GM10248 (cell line): Measurements from ENCODE around the gene FZD7.

Experiments used
- CTCF ChIA-PET: fragments of 300-600 bp; sonication (Branson Sonifier 250); formaldehyde crosslinking; extraction: SDS; loops from one replicate; lab custom pipeline; 2021; ENCODE audit warnings: antibody characterized with exemption; lab: Yijun Ruan, JAX
- POLR2A ChIA-PET: fragments of 350-650 bp; sonication (Branson Sonifier 250); formaldehyde crosslinking; extraction: SDS; loops from one replicate; lab custom pipeline; 2020; ENCODE audit warnings: antibody characterized with exemption; lab: Yijun Ruan, JAX
- DNase-seq: peaks from one replicate; pipeline ENCODE4 v3.0.0; 2012; ENCODE audit errors: extremely low spot score
- TF ChIP-seq, protein P1 (sequence below): IDR thresholded peaks from 2 replicates; pipeline ENCODE4 v1.5.1; 2012; ENCODE audit warnings: mild to moderate bottlenecking, low read depth; ENCODE audit errors: extremely low read depth, missing control alignments, control extremely low read depth

Gene FZD7

GRCh38 chr2:202065876-202066275 lies 32.2 kb downstream of the FZD7 start:
- TF ChIP-seq, protein P1, sequence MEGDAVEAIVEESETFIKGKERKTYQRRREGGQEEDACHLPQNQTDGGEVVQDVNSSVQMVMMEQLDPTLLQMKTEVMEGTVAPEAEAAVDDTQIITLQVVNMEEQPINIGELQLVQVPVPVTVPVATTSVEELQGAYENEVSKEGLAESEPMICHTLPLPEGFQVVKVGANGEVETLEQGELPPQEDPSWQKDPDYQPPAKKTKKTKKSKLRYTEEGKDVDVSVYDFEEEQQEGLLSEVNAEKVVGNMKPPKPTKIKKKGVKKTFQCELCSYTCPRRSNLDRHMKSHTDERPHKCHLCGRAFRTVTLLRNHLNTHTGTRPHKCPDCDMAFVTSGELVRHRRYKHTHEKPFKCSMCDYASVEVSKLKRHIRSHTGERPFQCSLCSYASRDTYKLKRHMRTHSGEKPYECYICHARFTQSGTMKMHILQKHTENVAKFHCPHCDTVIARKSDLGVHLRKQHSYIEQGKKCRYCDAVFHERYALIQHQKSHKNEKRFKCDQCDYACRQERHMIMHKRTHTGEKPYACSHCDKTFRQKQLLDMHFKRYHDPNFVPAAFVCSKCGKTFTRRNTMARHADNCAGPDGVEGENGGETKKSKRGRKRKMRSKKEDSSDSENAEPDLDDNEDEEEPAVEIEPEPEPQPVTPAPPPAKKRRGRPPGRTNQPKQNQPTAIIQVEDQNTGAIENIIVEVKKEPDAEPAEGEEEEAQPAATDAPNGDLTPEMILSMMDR, result no peak
- DNase-seq, result no peak
- ChIA-PET CTCF (interaction anchor here (1.5 to 1.9 kb wide), 3 partner anchors 9 to 37 kb away, joined by 3 to 5 read pairs (median 4); no protein-coding TSS in a partner anchor), POLR2A (no interaction called here)

GRCh38 chr2:202066875-202067274 lies 33.2 kb downstream of the FZD7 start:
- DNase-seq, result no peak

GRCh38 chr2:202067589-202067988 lies 33.9 kb downstream of the FZD7 start:
- TF ChIP-seq, protein P1, result no peak
- ChIA-PET CTCF (interaction anchor here (0.9 to 1.1 kb wide), 2 partner anchors 9 to 10 kb away, joined by 3 read pairs; no protein-coding TSS in a partner anchor), POLR2A (no interaction called here)

More at GRCh38 chr2:202066875-202067274, 33.2 kb downstream of the FZD7 start:
- POLR2A ChIA-PET, result no interaction called here
- CTCF ChIA-PET, result interaction anchor here (1.1 to 1.5 kb wide), 2 partner anchors 9 to 28 kb away, joined by 3 read pairs; no protein-coding TSS in a partner anchor
- TF ChIP-seq, protein P1, result no peak

DNA sequence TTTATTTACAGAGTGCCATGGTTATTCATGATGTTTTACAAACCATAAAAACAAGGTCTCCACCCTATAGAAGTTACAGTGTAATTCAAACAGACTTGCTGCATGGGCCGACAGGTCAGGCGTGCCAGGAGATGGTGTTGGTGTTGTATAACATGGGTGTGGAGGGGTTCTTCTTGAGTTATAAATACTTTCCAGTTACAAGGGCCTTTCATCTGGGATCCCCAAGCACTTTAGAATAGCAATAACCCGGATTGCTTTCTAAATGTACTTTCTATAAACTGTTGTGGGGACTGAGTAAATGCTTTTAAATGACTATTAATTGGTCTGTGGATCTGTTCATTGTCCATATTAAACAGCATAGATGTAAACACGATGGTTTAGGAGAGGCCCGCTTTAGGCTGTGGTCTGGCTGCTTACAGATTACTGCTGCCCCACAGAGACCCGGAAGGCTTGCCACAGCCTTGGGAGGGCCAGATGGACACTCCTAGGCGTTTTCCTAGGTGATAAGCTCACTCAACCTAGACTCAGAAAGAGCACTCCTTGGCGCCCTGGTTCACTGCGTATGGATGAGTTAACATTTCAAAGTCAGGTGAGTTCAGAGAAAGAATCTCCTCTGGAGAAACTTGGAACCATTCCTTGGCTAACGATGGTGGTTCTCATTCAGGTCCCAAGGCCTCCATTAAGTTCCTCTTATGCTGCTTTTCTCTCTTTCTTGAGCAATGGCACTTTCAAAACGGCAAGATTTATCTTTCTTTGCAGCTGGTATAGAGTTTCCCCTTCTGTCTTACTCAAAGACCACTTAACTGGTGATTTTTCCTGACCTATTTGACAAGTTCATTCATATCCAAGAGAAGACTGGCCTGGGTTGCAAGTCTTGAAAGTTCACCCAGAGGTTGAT lies 35.8 kb downstream of the FZD7 start:
- DNase-seq, result no peak
- TF ChIP-seq, protein P1, result no peak
- ChIA-PET POLR2A (no interaction called here), CTCF (no interaction called here)

More at GRCh38 chr2:202067589-202067988, 33.9 kb downstream of the FZD7 start:
- DNase-seq, result no peak

GRCh38 chr2:202071107-202071506 lies 37.5 kb downstream of the FZD7 start:
- POLR2A ChIA-PET, result no interaction called here
- TF ChIP-seq, protein P1, result no peak
- CTCF ChIA-PET, result no interaction called here
- DNase-seq, result no peak

GRCh38 chr2:202072226-202072625 lies 38.6 kb downstream of the FZD7 start:
- CTCF ChIA-PET, result interaction anchor here (1.3 kb wide), 1 partner anchor 26 kb away, joined by 4 read pairs; no protein-coding TSS in a partner anchor
- TF ChIP-seq, protein P1, result no peak
- POLR2A ChIA-PET, result no interaction called here
- DNase-seq, result no peak
